NCI-H446 (cell line): Measurements from ENCODE around the gene SPTA1.

ENCODE experiments used
- DNase-seq, 2 experiments: peaks; one replicate each; lab custom pipeline; 2025; lab: John Stamatoyannopoulos, UW

The SPTA1 gene

GRCh38 chr1:158685085-158685484 lies 1.4 kb downstream of the SPTA1 start:
- no peak for DNase-seq

- no peak for DNase-seq
Measured at GRCh38 chr1:158681606-158682005, 4.9 kb downstream of the SPTA1 start.

- no peak for DNase-seq
Measured at GRCh38 chr1:158679289-158679688, 7.2 kb downstream of the SPTA1 start.

- no peak for DNase-seq
Measured at GRCh38 chr1:158675563-158676323, 10.8 kb downstream of the SPTA1 start.

- DNase-seq = no peak
Measured at GRCh38 chr1:158674302-158674701, 12.2 kb downstream of the SPTA1 start.

GRCh38 chr1:158666037-158666436 lies 20.5 kb downstream of the SPTA1 start:
- DNase-seq = no peak

- no peak for DNase-seq
Measured at GRCh38 chr1:158654571-158654970, 31.9 kb downstream of the SPTA1 start.

GRCh38 chr1:158654086-158654485 lies 32.4 kb downstream of the SPTA1 start:
- no peak for DNase-seq

- no peak for DNase-seq
Measured at GRCh38 chr1:158652721-158653334, 33.7 kb downstream of the SPTA1 start.

GRCh38 chr1:158649052-158649451 lies 37.5 kb downstream of the SPTA1 start:
- no peak for DNase-seq

- no peak for DNase-seq
Measured at GRCh38 chr1:158646465-158646864, 40.0 kb downstream of the SPTA1 start.

GRCh38 chr1:158644449-158644848 lies 42.1 kb downstream of the SPTA1 start:
- no peak for DNase-seq

GRCh38 chr1:158638904-158639303 lies 47.6 kb downstream of the SPTA1 start:
- DNase-seq = no peak

GRCh38 chr1:158638146-158638545 lies 48.4 kb downstream of the SPTA1 start:
- DNase-seq = no peak

- no peak for DNase-seq
Measured at GRCh38 chr1:158613764-158614163, 72.8 kb downstream of the SPTA1 start.

- no peak for DNase-seq
Measured at GRCh38 chr1:158611916-158612315, 74.6 kb downstream of the SPTA1 start.

- DNase-seq = no peak
Measured at GRCh38 chr1:158607296-158607695, 79.2 kb downstream of the SPTA1 start.

GRCh38 chr1:158604968-158605367 lies 81.5 kb downstream of the SPTA1 start, which contains the start of gene OR10Z1:
Gene OR10Z1 (plus strand): TSS chr1:158605268. CDS start chr1:158606439, 1,171 bp downstream.
- no peak for DNase-seq

- no peak for DNase-seq
Measured at GRCh38 chr1:158600735-158601134, 85.8 kb downstream of the SPTA1 start.

GRCh38 chr1:158586942-158587341 lies 99.6 kb downstream of the SPTA1 start:
- DNase-seq = no peak

GRCh38 chr1:158583962-158584361 lies 102.6 kb downstream of the SPTA1 start:
- DNase-seq = no peak

- no peak for DNase-seq
Measured at GRCh38 chr1:158579733-158580132, 106.8 kb downstream of the SPTA1 start, which contains the start of gene OR10X1. Gene OR10X1 (minus strand): TSS chr1:158579899. CDS start chr1:158579899, 0 bp downstream.

- DNase-seq = no peak
Measured at GRCh38 chr1:158577561-158577960, 109.0 kb downstream of the SPTA1 start.
